ENCODE data around the gene DISP2. TPM values are rescaled to one million over a fixed set of nuclear protein-coding genes. Genes with fewer than 3 reads are reported as not detected.

Gene DISP2
- total and polyA plus RNA-seq, 9 of the 15 experiments (the other 6 are each of a cell fraction or from before 2014, with no cell fraction given) = 0.06 to 0.89 (median 0.15) TPM; not detected in 1

- TF ChIP-seq USF1 (CRISPR knock-in tag; IDR thresholded peaks at IDR 0.05) (no peak), CUX1 (CRISPR knock-in tag; IDR thresholded peaks at IDR 0.05) (no peak)
Observed at GRCh38 chr15:40322531-40323238, 35.3 kb upstream of the DISP2 start (continued).

Measured in K562 (cell line).